H1 (cell line): ENCODE data around the gene RAP1A. TPM values are rescaled to one million over a fixed set of nuclear protein-coding genes. Genes with fewer than 3 reads are reported as not detected.

Experiments used
- CTCF ChIA-PET: fragments of 300-600 bp; sonication (Branson Sonifier 250); formaldehyde crosslinking; loops from one replicate; lab custom pipeline; 2021; ENCODE audit not compliant: partially characterized antibody; lab: Charles Lee
- POLR2A ChIA-PET: fragments of 300-600 bp; sonication (Branson Sonifier 250); formaldehyde crosslinking; loops from one replicate; lab custom pipeline; 2021; ENCODE audit warnings: inconsistent platforms; ENCODE audit not compliant: partially characterized antibody; lab: Charles Lee
- DNase-seq, 2 experiments: peaks; one replicate each; pipeline versions ENCODE4 v3.0.0 to v3.0.0-alpha.2; 2010 to 2022; ENCODE audit warnings: low spot score in 2 of 2, low read depth in 1 of 2, mixed read lengths in 1 of 2
- FAIRE-seq: peaks from 2 replicates; lab custom pipeline; 2011; peaks lifted over from hg19 to GRCh38; lab: Jason Lieb, UNC
- H2AFZ ChIP-seq: 2 replicates; pipeline ENCODE4 v1.8.1; 2012; ENCODE audit warnings: low read length, inconsistent platforms
- H2AK5ac ChIP-seq: 2 replicates; pipeline ENCODE4 v1.6.1; 2013; ENCODE audit warnings: low read depth, low read length
- H2BK120ac ChIP-seq: replicated peaks from 2 replicates; pipeline ENCODE3; 2013; ENCODE audit warnings: low read depth, low read length, inconsistent platforms
- H2BK12ac ChIP-seq: 2 replicates; pipeline ENCODE4 v1.6.1; 2013; ENCODE audit warnings: low read depth, low read length
- H2BK15ac ChIP-seq: 2 replicates; pipeline ENCODE4 v1.6.1; 2013; ENCODE audit warnings: low read length
- H2BK20ac ChIP-seq: 2 replicates; pipeline ENCODE4 v1.6.1; 2013; ENCODE audit warnings: low read length
- H2BK5ac ChIP-seq: 2 replicates; pipeline ENCODE4 v1.6.1; 2013; ENCODE audit warnings: low read depth, low read length
- H3K14ac ChIP-seq: 2 replicates; pipeline ENCODE4 v1.6.1; 2013; ENCODE audit warnings: inconsistent platforms; ENCODE audit not compliant: insufficient read length
- H3K18ac ChIP-seq: 2 replicates; pipeline ENCODE4 v1.6.1; 2013; ENCODE audit warnings: low read length; ENCODE audit errors: extremely low read depth
- H3K23ac ChIP-seq: 2 replicates; pipeline ENCODE4 v1.6.1; 2013; ENCODE audit warnings: inconsistent platforms; ENCODE audit not compliant: insufficient read length
- H3K23me2 ChIP-seq: 2 replicates; pipeline ENCODE4 v1.6.1; 2013; ENCODE audit warnings: low read depth, low read length
- H3K27ac ChIP-seq: 2 replicates; pipeline ENCODE4 v1.6.1; 2011; ENCODE audit warnings: low read depth, low read length, inconsistent platforms
- H3K27me3 ChIP-seq, 4 experiments: replicated peaks in 1 of 4; 1 replicate in 1 of 4; 2 replicates in 3 of 4; pipeline versions ENCODE4 v1.6.1 to v1.8.1; 2011 to 2013; ENCODE audit warnings: low read length in 3 of 4, mild to moderate bottlenecking in 3 of 4, inconsistent platforms in 2 of 4, mixed read lengths in 2 of 4, moderate library complexity in 1 of 4; ENCODE audit not compliant: control insufficient read depth in 3 of 4, insufficient read depth in 3 of 4; ENCODE audit errors: extremely low read depth in 1 of 4
- H3K36me3 ChIP-seq, 4 experiments: 2 replicates each; pipeline versions ENCODE4 v1.6.1 to v1.8.1; 2011 to 2013; ENCODE audit warnings: mild to moderate bottlenecking in 4 of 4, low read length in 3 of 4, moderate library complexity in 2 of 4, control low read depth in 1 of 4, inconsistent platforms in 1 of 4; ENCODE audit not compliant: insufficient read depth in 4 of 4, control insufficient read depth in 2 of 4
- H3K4ac ChIP-seq: replicated peaks from 2 replicates; pipeline ENCODE3; 2013; ENCODE audit warnings: low read length, low read depth, mixed read lengths, inconsistent platforms; ENCODE audit not compliant: insufficient read length
- H3K4me1 ChIP-seq, 4 experiments: replicated peaks in 1 of 4; 1 replicate in 1 of 4; 2 replicates in 3 of 4; pipeline versions ENCODE4 v1.6.1 to v1.8.1; 2011 to 2013; ENCODE audit warnings: low read length in 3 of 4, inconsistent platforms in 2 of 4, mixed read lengths in 1 of 4; ENCODE audit not compliant: insufficient read depth in 4 of 4, control insufficient read depth in 3 of 4
- H3K4me2 ChIP-seq, 2 experiments: 2 replicates each; pipeline versions ENCODE4 v1.6.1 to v1.8.1; 2011 to 2013; ENCODE audit warnings: low read depth in 2 of 2, low read length in 2 of 2, control low read depth in 1 of 2, inconsistent platforms in 1 of 2, mild to moderate bottlenecking in 1 of 2; ENCODE audit not compliant: insufficient read depth in 1 of 2
- H3K4me3 ChIP-seq, 4 experiments: fragments of 200-600, 300-600 bp in 1 of 4; sonication (generic), shearing (Covaris generic), sonication (Bioruptor Twin) in 1 of 4; 2 replicates each; pipeline versions ENCODE4 v1.5.1 to v1.8.1; 2011 to 2016; ENCODE audit warnings: low read length in 4 of 4, low read depth in 3 of 4, control low read depth in 2 of 4, inconsistent platforms in 2 of 4, mild to moderate bottlenecking in 2 of 4, mixed read lengths in 1 of 4, moderate library complexity in 1 of 4; ENCODE audit not compliant: insufficient read depth in 2 of 4; ENCODE audit errors: extremely low read depth in 1 of 4
- H3K56ac ChIP-seq: replicated peaks from 2 replicates; pipeline ENCODE3; 2013; ENCODE audit warnings: low read depth, mild to moderate bottlenecking, mixed read lengths, low read length, inconsistent platforms; ENCODE audit not compliant: insufficient read length
- H3K79me1 ChIP-seq: 2 replicates; pipeline ENCODE4 v1.6.1; 2013; ENCODE audit warnings: low read depth, low read length, control low read depth
- H3K79me2 ChIP-seq, 2 experiments: 2 replicates each; pipeline versions ENCODE4 v1.6.1 to v1.8.1; 2012 to 2013; ENCODE audit warnings: low read length in 2 of 2, mild to moderate bottlenecking in 2 of 2, inconsistent platforms in 1 of 2; ENCODE audit not compliant: insufficient read depth in 2 of 2, control insufficient read depth in 1 of 2
- H3K9ac ChIP-seq, 4 experiments: replicated peaks in 1 of 4; 1 replicate in 1 of 4; 2 replicates in 3 of 4; pipeline versions ENCODE4 v1.6.1 to v1.8.1; 2011 to 2013; ENCODE audit warnings: low read depth in 3 of 4, low read length in 3 of 4, control low read depth in 2 of 4, mild to moderate bottlenecking in 2 of 4, moderate library complexity in 2 of 4, inconsistent platforms in 1 of 4; ENCODE audit errors: extremely low read depth in 1 of 4
- H3K9me3 ChIP-seq, 2 experiments: 2 replicates each; pipeline versions ENCODE4 v1.6.1 to v1.8.1; 2012 to 2013; ENCODE audit warnings: mild to moderate bottlenecking in 2 of 2, moderate library complexity in 2 of 2, control low read depth in 1 of 2, inconsistent platforms in 1 of 2, low read depth in 1 of 2, low read length in 1 of 2, mixed read lengths in 1 of 2; ENCODE audit not compliant: insufficient read depth in 2 of 2
- H4K20me1 ChIP-seq, 2 experiments: replicated peaks in 1 of 2; 2 replicates each; pipeline versions ENCODE3 to v1.8.1; 2011 to 2013; ENCODE audit warnings: inconsistent platforms in 2 of 2, low read length in 2 of 2, mild to moderate bottlenecking in 1 of 2; ENCODE audit not compliant: insufficient read depth in 2 of 2, control insufficient read depth in 1 of 2
- H4K5ac ChIP-seq: 2 replicates; pipeline ENCODE4 v1.6.1; 2013; ENCODE audit warnings: low read length, low read depth, mixed read lengths, inconsistent platforms; ENCODE audit not compliant: insufficient read length
- H4K8ac ChIP-seq: 2 replicates; pipeline ENCODE4 v1.8.0; 2013; ENCODE audit warnings: mild to moderate bottlenecking, moderate library complexity, low read length, inconsistent platforms; ENCODE audit not compliant: insufficient read depth; ENCODE audit errors: extremely low read depth
- H4K91ac ChIP-seq: replicated peaks from 2 replicates; pipeline ENCODE3; 2013; ENCODE audit warnings: low read length, mixed read lengths, inconsistent platforms; ENCODE audit not compliant: insufficient read length
- ASH2L ChIP-seq: fragments of 200-600, 300-600 bp; sonication (generic); IDR thresholded peaks from one replicate; pipeline ENCODE4 v1.7.1; 2017; ENCODE audit warnings: low read length
- BACH1 ChIP-seq: IDR thresholded peaks from 2 replicates; pipeline ENCODE4 v1.6.1; 2012; ENCODE audit warnings: low read length, improper control_type of control experiment
- BRCA1 ChIP-seq: IDR thresholded peaks from 2 replicates; pipeline ENCODE4 v1.6.1; 2012; ENCODE audit warnings: low read depth, low read length, improper control_type of control experiment
- CEBPB ChIP-seq: IDR thresholded peaks from 2 replicates; pipeline ENCODE4 v1.6.1; 2012; ENCODE audit warnings: low read depth, low read length
- CHD2 ChIP-seq: IDR thresholded peaks from 2 replicates; pipeline ENCODE4 v1.6.1; 2012; ENCODE audit warnings: low read length, improper control_type of control experiment
- EP300 ChIP-seq, 2 experiments: IDR thresholded peaks; 1 replicate in 1 of 2; 2 replicates in 1 of 2; pipeline ENCODE4 v1.6.1; 2011 to 2012; ENCODE audit warnings: low read depth in 2 of 2, low read length in 2 of 2, mild to moderate bottlenecking in 2 of 2, borderline replicate concordance in 1 of 2, inconsistent platforms in 1 of 2, moderate library complexity in 1 of 2
- JUN ChIP-seq: IDR thresholded peaks from 2 replicates; pipeline ENCODE4 v1.6.1; 2011; ENCODE audit warnings: low read depth, mild to moderate bottlenecking, improper control_type of control experiment, low read length
- POLR2AphosphoS5 ChIP-seq: IDR thresholded peaks from 2 replicates; pipeline ENCODE4 v1.6.1; 2011; ENCODE audit warnings: low read depth, low read length
- SP2 ChIP-seq: IDR thresholded peaks from 2 replicates; pipeline ENCODE4 v1.6.1; 2012; ENCODE audit warnings: mild to moderate bottlenecking, low read length, inconsistent platforms
- ZNF274 ChIP-seq: IDR thresholded peaks from 2 replicates; pipeline ENCODE4 v1.7.0; 2012; ENCODE audit warnings: low read length, borderline replicate concordance; ENCODE audit errors: extremely low read depth
- WGBS, 2 experiments: shearing (Covaris generic) in 1 of 2; methylation state at CpG; one replicate each; pipeline versions ENCODE4 v1.1.6 to v1.1.7; 2013 to 2015; ENCODE audit warnings: low lambda C conversion rate in 2 of 2, mixed read lengths in 2 of 2, inconsistent platforms in 1 of 2, low coverage in 1 of 2, missing lambda C conversion rate in 1 of 2; ENCODE audit not compliant: insufficient replicate concordance in 2 of 2, insufficient coverage in 1 of 2, insufficient read length in 1 of 2; ENCODE audit errors: extremely low coverage in 1 of 2, missing lambda C conversion rate in 1 of 2; 5-methylcytosine and 5-hydroxymethylcytosine counted together
- polyA plus RNA-seq, 7 experiments: library from polyadenylated mRNA; depleted of rRNA in 3 of 7; stranded (reverse) in 5 of 7; unstranded in 2 of 7; fragments of >200 nt in 5 of 7; fragments of 200-250 nt in 2 of 7; gene quantifications; 1 replicate in 5 of 7; 2 replicates in 1 of 7; 4 replicates in 1 of 7; pipeline versions ENCODE4 v1.2.1 to v1.2.3, GENCODE V29; 2011 to 2013; ENCODE audit warnings: missing spikeins in 2 of 7, mixed read lengths in 2 of 7
- total RNA-seq: library from RNA; stranded (reverse); fragmentation: NEBNext Ultra II Directional; extraction: Animal tissue kit (Norgen Biotek cat#: 25700); gene quantifications from 2 replicates; pipeline ENCODE4 v1.2.1, GENCODE V29; 2021
- TF ChIP-seq, protein P1 (sequence below): IDR thresholded peaks from 2 replicates; pipeline ENCODE4 v1.6.1; 2011; ENCODE audit warnings: low read length, improper control_type of control experiment

Gene RAP1A
- total and polyA plus RNA-seq, 2 of the 8 experiments (the other 6 are each of a cell fraction or from before 2014, with no cell fraction given) = 10.9 to 35.8 TPM

DNA sequence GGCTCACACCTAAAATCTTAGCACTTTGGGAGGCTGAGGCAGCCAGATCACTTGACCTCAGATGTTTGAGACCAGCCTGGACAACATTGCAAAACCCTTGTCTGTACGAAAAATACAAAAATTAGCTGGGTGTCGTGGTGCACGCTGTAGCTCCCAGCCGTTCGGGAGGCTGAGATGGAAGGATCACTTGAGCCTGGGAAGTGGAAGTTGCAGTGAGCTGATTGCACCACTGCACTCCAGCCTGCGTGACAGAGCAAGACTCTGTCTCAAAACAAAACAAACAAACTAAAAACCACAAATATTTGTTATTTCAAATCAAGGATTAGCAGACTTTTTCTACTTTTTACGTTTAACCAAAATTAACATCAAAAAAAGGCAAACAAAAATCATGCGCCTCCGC lies 88.3 kb downstream of the RAP1A start:
- no peak overlapping the region for H4K91ac ChIP-seq

More for the DNA sequence above, 88.3 kb downstream of the RAP1A start:
- no peak overlapping the region for H3K27ac ChIP-seq
- H2BK120ac ChIP-seq = no peak overlapping the region
- no peak overlapping the region for H3K14ac ChIP-seq
- no peaks in the 10 kb centered on the region for H3K79me1 ChIP-seq
- H3K36me3 ChIP-seq = peaks cover 0 to 13% (median 5%) of the 10 kb centered on the region in 4 experiments; a peak in 5 of 8 replicates
- H2BK15ac ChIP-seq = no peak overlapping the region
- no peaks in the 10 kb centered on the region for H4K20me1 ChIP-seq
- no peak overlapping the region for H3K18ac ChIP-seq
- no peak overlapping the region for H2AK5ac ChIP-seq
- H3K23ac ChIP-seq = no peak overlapping the region
- H3K23me2 ChIP-seq = no peaks in the 10 kb centered on the region
- no peak overlapping the region for H2BK12ac ChIP-seq
- no peak for FAIRE-seq
- DNase-seq = no peak
- H3K56ac ChIP-seq = no peak overlapping the region
- WGBS, 2 experiments = 87% methylated on average over 9 of the region's 9 CpGs; no CpG with 5 or more reads in 1 of the 2 experiments
- H2AFZ ChIP-seq = no peak overlapping the region
- H3K4ac ChIP-seq = no peak overlapping the region
- no peaks in the 10 kb centered on the region for H3K27me3 ChIP-seq
- no peak overlapping the region for H4K8ac ChIP-seq
- H4K5ac ChIP-seq = no peak overlapping the region
- H3K79me2 ChIP-seq = no peaks in the 10 kb centered on the region
- no peak overlapping the region for H3K9ac ChIP-seq
- no peak overlapping the region for H3K4me3 ChIP-seq
- CTCF ChIA-PET = interaction anchor here (1.2 to 1.6 kb wide), 2 partner anchors 9 to 39 kb away, joined by 4 read pairs; no protein-coding TSS in a partner anchor
- TF ChIP-seq JUN (no peak), SP2 (no peak), EP300 (IDR thresholded peaks at IDR 0.05; ENCODE audit: borderline replicate concordance in 1 of 2, low read depth in 2 of 2, low read length in 2 of 2) (no peak), BACH1 (no peak), ZNF274 (no peak), BRCA1 (no peak), CHD2 (no peak), POLR2AphosphoS5 (no peak), CEBPB (no peak), ASH2L (no peak)
- TF ChIP-seq, protein P1, sequence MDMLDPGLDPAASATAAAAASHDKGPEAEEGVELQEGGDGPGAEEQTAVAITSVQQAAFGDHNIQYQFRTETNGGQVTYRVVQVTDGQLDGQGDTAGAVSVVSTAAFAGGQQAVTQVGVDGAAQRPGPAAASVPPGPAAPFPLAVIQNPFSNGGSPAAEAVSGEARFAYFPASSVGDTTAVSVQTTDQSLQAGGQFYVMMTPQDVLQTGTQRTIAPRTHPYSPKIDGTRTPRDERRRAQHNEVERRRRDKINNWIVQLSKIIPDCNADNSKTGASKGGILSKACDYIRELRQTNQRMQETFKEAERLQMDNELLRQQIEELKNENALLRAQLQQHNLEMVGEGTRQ = no peak
- H3K4me1 ChIP-seq = no peaks in the 10 kb centered on the region
- H2BK20ac ChIP-seq = no peak overlapping the region
- H3K4me2 ChIP-seq = no peak overlapping the region
- H2BK5ac ChIP-seq = no peak overlapping the region
- no peaks in the 10 kb centered on the region for H3K9me3 ChIP-seq
- POLR2A ChIA-PET = no interaction called here
